ENCODE data around the gene TMTC1. TPM values are rescaled to one million over a fixed set of nuclear protein-coding genes. Genes with fewer than 3 reads are reported as not detected.

TMTC1 gene
- total RNA-seq, 2 experiments from 2014 or later: not detected

DNA sequence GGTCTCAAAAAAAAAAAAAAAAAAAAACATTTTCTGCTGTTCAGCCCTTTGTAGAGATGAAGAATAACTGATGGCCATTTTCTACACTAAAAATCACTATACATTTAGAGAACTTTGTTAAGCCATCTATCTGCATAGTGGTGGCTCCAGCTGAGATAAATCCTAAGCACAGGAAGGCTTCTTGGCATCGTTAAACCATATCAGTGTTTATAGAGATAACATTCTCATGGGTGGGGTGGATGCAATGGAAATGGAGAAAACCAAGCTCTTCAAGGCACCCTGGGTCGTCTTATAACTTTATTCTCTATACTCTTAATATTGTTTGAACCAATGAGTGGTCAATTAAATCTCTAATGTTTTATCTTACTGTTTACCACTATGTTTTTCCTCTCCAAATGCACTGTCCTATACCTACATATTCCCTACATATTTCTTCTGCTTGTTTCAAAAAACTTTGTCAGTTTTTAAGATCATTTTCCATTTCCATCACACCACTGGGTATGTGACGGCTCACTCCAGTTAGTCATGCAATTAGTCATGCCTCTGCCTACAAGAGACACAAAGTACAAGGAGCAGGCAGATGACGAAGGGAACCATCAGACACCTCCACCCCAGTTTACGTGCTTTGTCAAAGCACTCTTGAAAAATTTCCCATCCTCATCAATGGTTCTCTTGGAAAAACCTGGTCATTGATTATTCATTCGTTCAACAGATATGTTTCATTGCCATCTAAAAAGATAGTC is 166.9 kb downstream of the TMTC1 start:
- intact Hi-C loops (cut with DNase I, micrococcal nuclease): no loop called here
- Mint-ChIP-seq H3K4me3 (no peak overlapping the region), H3K4me1 (ENCODE audit: low read depth) (no peaks in the 10 kb centered on the region), H3K27me3 (peaks cover 8% of the 10 kb centered on the region), H3K27ac (no peak overlapping the region), H3K36me3 (ENCODE audit: low read depth) (no peaks in the 10 kb centered on the region), H3K9me3 (no peaks in the 10 kb centered on the region)
- Histone ChIP-seq H3K4me3 (ENCODE audit: low read length) (no peak overlapping the region), H3K9me3 (ENCODE audit: control insufficient read depth in 1 of 2, insufficient read depth in 1 of 2, low read length in 2 of 2) (no peaks in the 10 kb centered on the region), H3K27me3 (ENCODE audit: control insufficient read depth in 1 of 2, insufficient read depth in 2 of 2, low read length in 2 of 2) (no peaks in the 10 kb centered on the region), H3K36me3 (ENCODE audit: insufficient read depth, low read length) (no peaks in the 10 kb centered on the region), H3K4me1 (ENCODE audit: insufficient read depth, low read length) (no peaks in the 10 kb centered on the region), H3K27ac (ENCODE audit: low read depth in 1 of 2, low read length in 2 of 2) (no peak overlapping the region)
- CTCF ChIA-PET: no interaction called here
- POLR2A ChIA-PET: no interaction called here
- DNase-seq (no peak), ATAC-seq (ENCODE audit: poor library complexity) (no peak)
- TF ChIP-seq, protein P1, sequence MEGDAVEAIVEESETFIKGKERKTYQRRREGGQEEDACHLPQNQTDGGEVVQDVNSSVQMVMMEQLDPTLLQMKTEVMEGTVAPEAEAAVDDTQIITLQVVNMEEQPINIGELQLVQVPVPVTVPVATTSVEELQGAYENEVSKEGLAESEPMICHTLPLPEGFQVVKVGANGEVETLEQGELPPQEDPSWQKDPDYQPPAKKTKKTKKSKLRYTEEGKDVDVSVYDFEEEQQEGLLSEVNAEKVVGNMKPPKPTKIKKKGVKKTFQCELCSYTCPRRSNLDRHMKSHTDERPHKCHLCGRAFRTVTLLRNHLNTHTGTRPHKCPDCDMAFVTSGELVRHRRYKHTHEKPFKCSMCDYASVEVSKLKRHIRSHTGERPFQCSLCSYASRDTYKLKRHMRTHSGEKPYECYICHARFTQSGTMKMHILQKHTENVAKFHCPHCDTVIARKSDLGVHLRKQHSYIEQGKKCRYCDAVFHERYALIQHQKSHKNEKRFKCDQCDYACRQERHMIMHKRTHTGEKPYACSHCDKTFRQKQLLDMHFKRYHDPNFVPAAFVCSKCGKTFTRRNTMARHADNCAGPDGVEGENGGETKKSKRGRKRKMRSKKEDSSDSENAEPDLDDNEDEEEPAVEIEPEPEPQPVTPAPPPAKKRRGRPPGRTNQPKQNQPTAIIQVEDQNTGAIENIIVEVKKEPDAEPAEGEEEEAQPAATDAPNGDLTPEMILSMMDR (IDR thresholded peaks at IDR 0.05): no peak

DNA sequence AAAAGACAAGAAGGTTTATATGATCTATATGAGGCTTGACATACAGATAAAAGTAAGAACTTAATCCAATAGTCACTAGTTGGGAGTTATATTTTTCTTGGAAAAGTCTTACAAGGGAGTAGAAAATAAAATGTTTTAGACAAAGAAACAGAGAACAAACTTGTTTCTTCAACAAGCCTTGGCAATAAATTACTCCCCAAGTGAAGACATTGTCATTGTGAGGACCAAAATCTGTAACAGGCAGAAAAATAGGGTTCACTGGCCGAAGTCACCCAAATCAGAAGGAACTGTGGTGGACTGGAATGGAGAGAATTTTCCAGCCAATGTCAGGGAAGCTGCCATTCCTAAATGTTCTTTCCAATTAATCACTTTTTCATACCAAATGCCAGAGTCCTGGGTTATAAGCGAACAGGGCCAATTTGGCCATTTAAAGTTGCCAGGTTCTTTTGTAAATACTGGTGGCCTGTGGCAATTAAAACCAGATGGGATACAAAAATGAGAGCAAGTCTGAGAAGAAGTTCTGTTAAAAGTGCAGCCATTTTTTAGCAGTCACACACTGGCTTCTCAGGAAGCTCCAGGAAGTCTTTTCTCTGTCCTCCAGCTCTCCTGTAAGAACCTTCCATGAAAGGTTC is 168.9 kb downstream of the TMTC1 start:
- H3K27ac Mint-ChIP-seq: no peak overlapping the region
- H3K4me3 Mint-ChIP-seq: no peak overlapping the region
- H3K27me3 ChIP-seq (ENCODE audit: control insufficient read depth in 1 of 2, insufficient read depth in 2 of 2, low read length in 2 of 2): no peaks in the 10 kb centered on the region
- intact Hi-C loops (cut with DNase I, micrococcal nuclease): no loop called here
- CTCF ChIA-PET: no interaction called here
- POLR2A ChIA-PET: no interaction called here
- no peaks in the 10 kb centered on the region for H3K9me3 ChIP-seq (ENCODE audit: control insufficient read depth in 1 of 2, insufficient read depth in 1 of 2, low read length in 2 of 2)
- H3K4me1 Mint-ChIP-seq (ENCODE audit: low read depth): no peaks in the 10 kb centered on the region
- no peaks in the 10 kb centered on the region for H3K4me1 ChIP-seq (ENCODE audit: insufficient read depth, low read length)
- H3K36me3 Mint-ChIP-seq (ENCODE audit: low read depth): no peaks in the 10 kb centered on the region
- no peak overlapping the region for H3K4me3 ChIP-seq (ENCODE audit: low read length)
- H3K9me3 Mint-ChIP-seq: no peaks in the 10 kb centered on the region
- no peak for ATAC-seq (ENCODE audit: poor library complexity)
- H3K36me3 ChIP-seq (ENCODE audit: insufficient read depth, low read length): no peaks in the 10 kb centered on the region
- no peak overlapping the region for H3K27ac ChIP-seq (ENCODE audit: low read depth in 1 of 2, low read length in 2 of 2)
- TF ChIP-seq, protein P1 (IDR thresholded peaks at IDR 0.05): no peak
- DNase-seq: no peak
- H3K27me3 Mint-ChIP-seq: peaks cover 10% of the 10 kb centered on the region

DNA sequence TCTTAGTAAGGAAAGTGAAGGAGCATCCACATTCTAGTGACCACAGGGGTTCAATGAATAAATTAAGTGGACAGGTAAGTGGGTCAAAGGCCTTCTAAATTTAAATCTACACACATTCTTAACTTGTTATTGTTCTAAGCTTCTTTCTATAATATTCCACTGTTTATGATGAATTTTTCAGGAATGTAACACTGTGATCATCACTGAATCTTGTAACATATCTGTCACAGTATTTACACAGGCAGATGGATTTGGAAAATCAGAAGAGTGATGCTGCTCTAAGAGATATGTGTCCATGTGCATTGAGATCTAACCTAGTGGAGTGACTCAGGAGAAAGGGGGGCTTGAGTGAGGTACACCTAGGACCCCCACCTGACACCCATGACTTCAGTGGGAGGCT is 170.8 kb downstream of the TMTC1 start:
- POLR2A ChIA-PET: no interaction called here
- no peak overlapping the region for H3K4me3 Mint-ChIP-seq
- no peaks in the 10 kb centered on the region for H3K9me3 ChIP-seq (ENCODE audit: control insufficient read depth in 1 of 2, insufficient read depth in 1 of 2, low read length in 2 of 2)
- no peaks in the 10 kb centered on the region for H3K4me1 Mint-ChIP-seq (ENCODE audit: low read depth)
- ATAC-seq (ENCODE audit: poor library complexity) (no peak), DNase-seq (no peak)
- H3K4me3 ChIP-seq (ENCODE audit: low read length): no peak overlapping the region
- TF ChIP-seq, protein P1 (IDR thresholded peaks at IDR 0.05): no peak
- CTCF ChIA-PET: no interaction called here
- H3K27me3 Mint-ChIP-seq: peaks cover 22% of the 10 kb centered on the region
- no peak overlapping the region for H3K27ac ChIP-seq (ENCODE audit: low read depth in 1 of 2, low read length in 2 of 2)
- no peaks in the 10 kb centered on the region for H3K36me3 Mint-ChIP-seq (ENCODE audit: low read depth)
- no peak overlapping the region for H3K27ac Mint-ChIP-seq
- H3K36me3 ChIP-seq (ENCODE audit: insufficient read depth, low read length): no peaks in the 10 kb centered on the region
- intact Hi-C loops (cut with DNase I, micrococcal nuclease): no loop called here
- H3K27me3 ChIP-seq (ENCODE audit: control insufficient read depth in 1 of 2, insufficient read depth in 2 of 2, low read length in 2 of 2): no peaks in the 10 kb centered on the region
- no peaks in the 10 kb centered on the region for H3K9me3 Mint-ChIP-seq
- no peaks in the 10 kb centered on the region for H3K4me1 ChIP-seq (ENCODE audit: insufficient read depth, low read length)

Measured in CD4-positive, alpha-beta T cell (primary cell).